Epidermal melanocyte (primary cell): ENCODE data around the gene PRSS57.
A peak's percentile ranks its signal among the peaks of the same experiment; 100 is the strongest.

Experiments used
- DNase-seq: peaks from one replicate; pipeline ENCODE4 v3.0.0; 2011; ENCODE audit warnings: low spot score; ENCODE audit not compliant: insufficient read length

PRSS57 gene

GRCh38 chr19:694481-695351 is 536 bp downstream of the PRSS57 start:
- DNase-seq = no peak

GRCh38 chr19:690203-690602 is 5.0 kb downstream of the PRSS57 start:
- no peak for DNase-seq

GRCh38 chr19:688992-689391 is 6.3 kb downstream of the PRSS57 start:
- DNase-seq = no peak

GRCh38 chr19:688214-688613 is 7.0 kb downstream of the PRSS57 start:
- no peak for DNase-seq

- DNase-seq = no peak
Measured at GRCh38 chr19:687569-688166, 7.6 kb downstream of the PRSS57 start.

- DNase-seq = no peak
Measured at GRCh38 chr19:686589-687297, 8.5 kb downstream of the PRSS57 start.

GRCh38 chr19:685454-685931 is 9.8 kb downstream of the PRSS57 start:
- DNase-seq = no peak

GRCh38 chr19:682678-683320 is 12.5 kb downstream of the PRSS57 start:
- no peak for DNase-seq

- DNase-seq = peak; percentile 70
Measured at GRCh38 chr19:681029-682019, 13.9 kb downstream of the PRSS57 start.

- DNase-seq = peak; percentile 98
Measured at GRCh38 chr19:680287-681028, 14.8 kb downstream of the PRSS57 start.

GRCh38 chr19:679418-680286 is 15.6 kb downstream of the PRSS57 start:
- peak; percentile 73 for DNase-seq

GRCh38 chr19:678791-679388 is 16.4 kb downstream of the PRSS57 start:
- no peak for DNase-seq

- no peak for DNase-seq
Measured at GRCh38 chr19:677601-678436, 17.4 kb downstream of the PRSS57 start.

GRCh38 chr19:677201-677600 is 18.1 kb downstream of the PRSS57 start:
- peak; percentile 85 for DNase-seq

GRCh38 chr19:676339-677105 is 18.7 kb downstream of the PRSS57 start, which contains the start of gene FSTL3:
Gene FSTL3 (plus strand): TSS chr19:676392. CDS start chr19:676424, 32 bp downstream.
- peak; percentile 25 for DNase-seq

- DNase-seq = no peak
Measured at GRCh38 chr19:676007-676338, 19.3 kb downstream of the PRSS57 start.
